ENCODE measurements around the gene KIF1B. TPM values are rescaled to one million over a fixed set of nuclear protein-coding genes. Genes with fewer than 3 reads are reported as not detected.

Gene KIF1B
- polyA plus RNA-seq, 1 of the 3 experiments (the other 2 are of a cell fraction), result 6.8 TPM

DNA sequence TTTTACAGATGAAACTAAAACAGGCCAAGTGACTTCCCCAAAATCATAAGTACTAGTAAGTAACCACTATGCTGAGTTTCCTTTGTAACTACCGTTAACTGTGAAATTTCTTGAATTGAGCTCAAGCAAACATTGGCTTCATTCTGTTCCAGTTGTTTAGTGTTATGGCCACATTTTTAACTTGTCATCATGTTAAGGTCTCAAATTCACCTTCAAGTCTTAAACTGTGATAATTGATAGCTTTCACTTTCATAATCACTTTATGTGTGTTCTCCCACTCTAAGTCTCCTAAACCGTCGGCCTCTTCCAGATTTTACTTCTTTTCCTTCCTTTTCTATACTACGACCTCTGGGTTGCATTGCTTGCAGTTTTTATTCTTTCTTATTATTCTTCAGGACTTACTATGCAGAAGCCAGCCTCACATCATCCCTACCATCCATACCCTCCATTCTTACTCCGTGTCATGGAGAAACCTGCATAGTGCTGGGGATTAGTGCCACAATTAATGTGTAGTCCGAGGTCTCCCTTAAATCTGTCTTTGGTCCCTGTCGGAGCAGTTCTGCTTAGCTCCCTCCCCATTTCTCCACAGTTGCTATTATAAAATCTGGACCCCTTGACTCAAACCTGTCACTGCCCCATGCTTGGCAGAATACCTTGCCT, 5.8 kb downstream of the KIF1B start:
- WGBS (ENCODE audit: low lambda C conversion rate), result 90% methylated on average over 7 of the region's 7 CpGs
- H3K9ac ChIP-seq, result no peak overlapping the region
- POLR2A ChIA-PET, result no interaction called here

GRCh38 chr1:10217748-10218441, 7.5 kb downstream of the KIF1B start:
- H3K4me3 ChIP-seq (ENCODE audit: low read depth in 2 of 2, low read length in 1 of 2), result no peak overlapping the region
- no peak overlapping the region for H2AFZ ChIP-seq (ENCODE audit: low read depth)
- H3K4me2 ChIP-seq, result no peak overlapping the region
- TF ChIP-seq, protein P1, sequence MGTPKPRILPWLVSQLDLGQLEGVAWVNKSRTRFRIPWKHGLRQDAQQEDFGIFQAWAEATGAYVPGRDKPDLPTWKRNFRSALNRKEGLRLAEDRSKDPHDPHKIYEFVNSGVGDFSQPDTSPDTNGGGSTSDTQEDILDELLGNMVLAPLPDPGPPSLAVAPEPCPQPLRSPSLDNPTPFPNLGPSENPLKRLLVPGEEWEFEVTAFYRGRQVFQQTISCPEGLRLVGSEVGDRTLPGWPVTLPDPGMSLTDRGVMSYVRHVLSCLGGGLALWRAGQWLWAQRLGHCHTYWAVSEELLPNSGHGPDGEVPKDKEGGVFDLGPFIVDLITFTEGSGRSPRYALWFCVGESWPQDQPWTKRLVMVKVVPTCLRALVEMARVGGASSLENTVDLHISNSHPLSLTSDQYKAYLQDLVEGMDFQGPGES (IDR thresholded peaks at IDR 0.05; ENCODE audit: low read depth, low read length), result no peak
- TF ChIP-seq USF2 (IDR thresholded peaks at IDR 0.05; ENCODE audit: borderline replicate concordance, low read depth, low read length), result no peak
- TF ChIP-seq YY1 (IDR thresholded peaks at IDR 0.05; ENCODE audit: low read depth), result no peak
- TF ChIP-seq SIN3A (IDR thresholded peaks at IDR 0.05; ENCODE audit: borderline replicate concordance, low read depth, low read length), result no peak
- no peak for TF ChIP-seq MXI1 (IDR thresholded peaks at IDR 0.05; ENCODE audit: low read depth, low read length)
- TF ChIP-seq RXRA (IDR thresholded peaks at IDR 0.05; ENCODE audit: borderline replicate concordance, low read depth), result no peak
- no peak for TF ChIP-seq POLR2AphosphoS5 (IDR thresholded peaks at IDR 0.05; ENCODE audit: low read depth, low read length)
- TF ChIP-seq EP300 (IDR thresholded peaks at IDR 0.05; ENCODE audit: borderline replicate concordance in 1 of 2, low read depth in 1 of 2, low read length in 1 of 2), result no peak
- TF ChIP-seq NFIC (IDR thresholded peaks at IDR 0.05; ENCODE audit: borderline replicate concordance), result no peak
- TF ChIP-seq TEAD4 (IDR thresholded peaks at IDR 0.05; ENCODE audit: borderline replicate concordance, insufficient read depth), result no peak
- no peak for TF ChIP-seq ELF1 (IDR thresholded peaks at IDR 0.05)
- TF ChIP-seq CHD2 (IDR thresholded peaks at IDR 0.05; ENCODE audit: low read length, partially characterized antibody), result no peak
- no peak for TF ChIP-seq RCOR1 (IDR thresholded peaks at IDR 0.05; ENCODE audit: low read length)
- no peak for TF ChIP-seq MEF2A (IDR thresholded peaks at IDR 0.05; ENCODE audit: borderline replicate concordance, low read depth)
- no peak for TF ChIP-seq FOXJ3 (CRISPR knock-in tag; IDR thresholded peaks at IDR 0.05)
- peaks cover 7 to 15% of the 10 kb centered on the region in 2 experiments; a peak in 3 of 4 replicates for H3K4me1 ChIP-seq (ENCODE audit: control insufficient read depth in 1 of 2, insufficient read depth in 2 of 2, low read depth in 1 of 2, low read length in 1 of 2)
- no peaks in the 10 kb centered on the region for H3K9me2 ChIP-seq
- no peaks in the 10 kb centered on the region for H3K36me3 ChIP-seq (replicated peaks in 1 of 2; ENCODE audit: control insufficient read depth in 1 of 2, insufficient read depth in 2 of 2, low read length in 1 of 2)
- H3K79me2 ChIP-seq (ENCODE audit: insufficient read depth), result peaks cover 99% of the 10 kb centered on the region
- H4K20me1 ChIP-seq (ENCODE audit: insufficient read depth), result peaks cover 95% of the 10 kb centered on the region
- peaks cover 7% of the 10 kb centered on the region for H3F3A ChIP-seq (replicated peaks; ENCODE audit: insufficient read depth)
- H3K9me3 ChIP-seq, result no peaks in the 10 kb centered on the region
- no peaks in the 10 kb centered on the region for H3K27me3 ChIP-seq (ENCODE audit: insufficient read depth)
- DNase-seq, result no peak
- ChIA-PET CTCF (interaction anchor here (1.6 kb wide), 1 partner anchor 8 kb away, joined by 15 read pairs; the partner anchor contains the start of gene KIF1B), POLR2A (interaction anchor here (0.7 kb wide), 1 partner anchor 98 kb away, joined by 3 read pairs; no protein-coding TSS in a partner anchor)
- H3K27ac ChIP-seq (ENCODE audit: low read depth in 2 of 2, low read length in 1 of 2), result peak overlapping the region in 1 of 2 experiments; percentile 26; a peak in 1 of 4 replicates
- 67% methylated on average over 5 of the region's 5 CpGs for WGBS (ENCODE audit: low lambda C conversion rate)
- no peak overlapping the region for H3K9ac ChIP-seq

More for the DNA sequence above, 5.8 kb downstream of the KIF1B start:
- TF ChIP-seq SMC3 (IDR thresholded peaks at IDR 0.05; ENCODE audit: low read depth, low read length), result no peak
- no peak for TF ChIP-seq RCOR1 (IDR thresholded peaks at IDR 0.05; ENCODE audit: low read length)
- TF ChIP-seq EZH2phosphoT487 (IDR thresholded peaks at IDR 0.05; ENCODE audit: borderline replicate concordance, low read depth), result no peak
- TF ChIP-seq RXRA (IDR thresholded peaks at IDR 0.05; ENCODE audit: borderline replicate concordance, low read depth), result no peak
- TF ChIP-seq MEF2A (IDR thresholded peaks at IDR 0.05; ENCODE audit: borderline replicate concordance, low read depth), result no peak
- no peak overlapping the region for H3K4me2 ChIP-seq
- H3K27me3 ChIP-seq (ENCODE audit: insufficient read depth), result no peaks in the 10 kb centered on the region
- H3K79me2 ChIP-seq (ENCODE audit: insufficient read depth), result peaks cover 99% of the 10 kb centered on the region
- H3K27ac ChIP-seq (ENCODE audit: low read depth in 2 of 2, low read length in 1 of 2), result no peak overlapping the region
- H3K36me3 ChIP-seq (replicated peaks in 1 of 2; ENCODE audit: control insufficient read depth in 1 of 2, insufficient read depth in 2 of 2, low read length in 1 of 2), result no peaks in the 10 kb centered on the region
- no peak overlapping the region for H3K4me3 ChIP-seq (ENCODE audit: low read depth in 2 of 2, low read length in 1 of 2)
- DNase-seq, result no peak
- peaks cover 10 to 15% of the 10 kb centered on the region in 2 experiments; a peak in 3 of 4 replicates for H3K4me1 ChIP-seq (ENCODE audit: control insufficient read depth in 1 of 2, insufficient read depth in 2 of 2, low read depth in 1 of 2, low read length in 1 of 2)
- CTCF ChIA-PET, result interaction anchor here (1.0 kb wide), 1 partner anchor 19 kb away, joined by 3 read pairs; no protein-coding TSS in a partner anchor
- no peaks in the 10 kb centered on the region for H3K9me2 ChIP-seq
- H2AFZ ChIP-seq (ENCODE audit: low read depth), result no peak overlapping the region
- H3F3A ChIP-seq (replicated peaks; ENCODE audit: insufficient read depth), result peaks cover 15% of the 10 kb centered on the region
- H3K9me3 ChIP-seq, result no peaks in the 10 kb centered on the region
- H4K20me1 ChIP-seq (ENCODE audit: insufficient read depth), result peaks cover 88% of the 10 kb centered on the region

All from SK-N-SH (cell line).